Transverse colon (tissue), 4 donors: ENCODE results near the gene ANO1. TPM values are rescaled to one million over a fixed set of nuclear protein-coding genes. Genes with fewer than 3 reads are reported as not detected.

Experiments
- DNase-seq: peaks from one replicate; pipeline ENCODE4 v3.0.0-alpha.2; 2019
- H3K27ac ChIP-seq, 4 donors: fragments of 200-600 bp; sonication (generic); 2 replicates each; pipeline ENCODE4 v1.5.1; 2016 to 2018; ENCODE audit warnings: inconsistent platforms in 4 of 4
- H3K27me3 ChIP-seq: fragments of 200-600 bp; sonication (generic); 2 replicates; pipeline ENCODE4 v1.5.1; 2017; ENCODE audit warnings: inconsistent platforms
- H3K36me3 ChIP-seq, 4 donors: fragments of 200-600 bp; sonication (generic); 2 replicates each; pipeline ENCODE4 v1.5.1; 2017 to 2019; ENCODE audit warnings: inconsistent platforms in 4 of 4
- H3K4me1 ChIP-seq, 4 donors: fragments of 200-600 bp; sonication (generic); 2 replicates each; pipeline ENCODE4 v1.5.1; 2017 to 2020; ENCODE audit warnings: inconsistent platforms in 4 of 4
- H3K4me3 ChIP-seq, 4 donors: fragments of 200-600 bp; sonication (generic); 1 replicate in 1 of 4; 2 replicates in 3 of 4; pipeline versions ENCODE4 v1.5.1 to v1.6.1; 2017 to 2019; ENCODE audit warnings: inconsistent platforms in 4 of 4
- H3K9me3 ChIP-seq, 2 donors: fragments of 200-600 bp; sonication (generic); 2 replicates each; pipeline ENCODE4 v1.5.1; 2017 to 2019; ENCODE audit warnings: inconsistent platforms in 2 of 2
- CTCF ChIP-seq, 5 experiments: fragments of 200-600 bp in 3 of 5; fragments of 450-650 bp in 2 of 5; sonication (generic) in 3 of 5; IDR thresholded peaks; 1 replicate in 2 of 5; 2 replicates in 3 of 5; pipeline ENCODE4 v1.5.1; 2016 to 2017; ENCODE audit warnings: antibody characterized with exemption in 5 of 5, inconsistent platforms in 3 of 5, mild to moderate bottlenecking in 2 of 5, moderate library complexity in 1 of 5
- EP300 ChIP-seq: sonication (generic); formaldehyde crosslinking; IDR thresholded peaks from one replicate; pipeline ENCODE4 v1.6.1; 2017; ENCODE audit warnings: antibody characterized with exemption, low read depth
- POLR2A ChIP-seq: fragments of 450-650 bp; IDR thresholded peaks from one replicate; pipeline ENCODE4 v1.6.1; 2016; ENCODE audit warnings: antibody characterized with exemption, mild to moderate bottlenecking, moderate library complexity
- POLR2AphosphoS5 ChIP-seq, 3 donors: sonication (generic); formaldehyde crosslinking; IDR thresholded peaks; one replicate each; pipeline ENCODE4 v1.6.1; 2016; ENCODE audit warnings: antibody characterized with exemption in 3 of 3
- WGBS, 2 donors: methylation state at CpG; one replicate each; pipeline ENCODE4 v1.1.5; 2018; ENCODE audit warnings: low coverage in 1 of 2; 5-methylcytosine and 5-hydroxymethylcytosine counted together
- in situ Hi-C, 4 donors: fragments of 200-750 bp; cut with MboI; loops; one replicate each; pipeline versions ENCODE4 v1.15.0 to v1.15.1; 2017; ENCODE audit warnings: low sequenced_read_pairs in 3 of 4, low pct_ligation_motif_present in 1 of 4, low pct_unique_long_range_greater_than_20kb in 1 of 4
- intact Hi-C: fragments of 100-400 bp; cut with DNase I; formaldehyde crosslinking; loops from one replicate; pipeline ENCODE4 v1.15.1; 2023; ENCODE audit warnings: low total_unique reads
- total RNA-seq, 4 donors: library from RNA; depleted of rRNA; stranded (reverse); fragments of >200 nt; gene quantifications; one replicate each; pipeline ENCODE4 v1.1.0, GENCODE V29; 2016

The ANO1 gene
- total RNA-seq, 4 donors from 2014 or later: 7.9 to 20.9 (median 11.3) TPM

GRCh38 chr11:70108250-70108649 is 30.1 kb downstream of the ANO1 start:
- peaks cover 0 to 23% (median 6%) of the 10 kb centered on the region in 4 donors for H3K4me1 ChIP-seq
- intact Hi-C loops: no loop called here
- peak overlapping the region; percentile 17 to 72 (median 48) for H3K27ac ChIP-seq
- H3K27me3 ChIP-seq: peaks cover 3% of the 10 kb centered on the region
- 40 to 47% methylated on average over 2 to 11 of the region's 11 CpGs for WGBS, 2 donors
- H3K9me3 ChIP-seq: no peaks in the 10 kb centered on the region
- no peak overlapping the region for H3K4me3 ChIP-seq
- in situ Hi-C loops: no loop called here
- DNase-seq: no peak
- H3K36me3 ChIP-seq: no peaks in the 10 kb centered on the region
- TF ChIP-seq POLR2A: no peak
- peak; percentile 65 for TF ChIP-seq EP300
- TF ChIP-seq POLR2AphosphoS5 (IDR thresholded peaks at IDR 0.05): peak; percentile 42 to 58 (median 47)

GRCh38 chr11:70109006-70109405 is 30.9 kb downstream of the ANO1 start:
- WGBS, 2 donors: 40 to 63% methylated on average over 1 to 7 of the region's 7 CpGs
- H3K9me3 ChIP-seq: no peaks in the 10 kb centered on the region
- H3K4me1 ChIP-seq: peaks cover 0 to 23% (median 6%) of the 10 kb centered on the region in 4 donors
- H3K27ac ChIP-seq: peak overlapping the region; percentile 17 to 72 (median 48)
- peaks cover 3% of the 10 kb centered on the region for H3K27me3 ChIP-seq
- TF ChIP-seq POLR2AphosphoS5 (IDR thresholded peaks at IDR 0.05): no peak
- no peak for TF ChIP-seq POLR2A
- TF ChIP-seq EP300: no peak
- no peak for TF ChIP-seq CTCF (IDR thresholded peaks at IDR 0.05)
- no peak overlapping the region for H3K4me3 ChIP-seq
- H3K36me3 ChIP-seq: no peaks in the 10 kb centered on the region
- in situ Hi-C loops (no loop called here), intact Hi-C loops (no loop called here)
- no peak for DNase-seq

GRCh38 chr11:70109903-70110302 is 31.8 kb downstream of the ANO1 start:
- DNase-seq: no peak
- intact Hi-C loops (no loop called here), in situ Hi-C loops (no loop called here)
- 92 to 100% methylated on average over 1 to 6 of the region's 6 CpGs for WGBS, 2 donors
- no peaks in the 10 kb centered on the region for H3K9me3 ChIP-seq
- H3K4me1 ChIP-seq: peaks cover 0 to 23% (median 6%) of the 10 kb centered on the region in 4 donors
- peaks cover under 1% of the 10 kb centered on the region for H3K27me3 ChIP-seq
- no peak for TF ChIP-seq POLR2A
- no peak for TF ChIP-seq EP300
- no peak for TF ChIP-seq POLR2AphosphoS5 (IDR thresholded peaks at IDR 0.05)
- TF ChIP-seq CTCF (IDR thresholded peaks at IDR 0.05): no peak
- H3K36me3 ChIP-seq: no peaks in the 10 kb centered on the region
- no peak overlapping the region for H3K27ac ChIP-seq
- no peak overlapping the region for H3K4me3 ChIP-seq

- TF ChIP-seq POLR2A: no peak
- no peak for TF ChIP-seq POLR2AphosphoS5 (IDR thresholded peaks at IDR 0.05)
- TF ChIP-seq CTCF (IDR thresholded peaks at IDR 0.05): no peak
- no peak for TF ChIP-seq EP300
- 73 to 76% methylated on average over 3 to 17 of the region's 17 CpGs for WGBS, 2 donors
- Histone ChIP-seq H3K27me3 (peaks cover 3% of the 10 kb centered on the region), H3K27ac (peak overlapping the region in 2 of 4 donors; percentile 15 to 27), H3K9me3 (no peaks in the 10 kb centered on the region), H3K4me3 (no peak overlapping the region), H3K4me1 (peaks cover 0 to 23% (median 6%) of the 10 kb centered on the region in 4 donors), H3K36me3 (no peaks in the 10 kb centered on the region)
- in situ Hi-C loops: no loop called here
- no peak for DNase-seq
- intact Hi-C loops: no loop called here
Observed at GRCh38 chr11:70110538-70111055, 32.5 kb downstream of the ANO1 start.
